Measurements from ENCODE around the gene SGCE.

The SGCE gene

GRCh38 chr7:94547126-94547525 is 108.8 kb downstream of the SGCE start:
- Histone ChIP-seq H3K9me2 (ENCODE audit: low read depth, low read length) (no peaks in the 10 kb centered on the region), H3K79me2 (ENCODE audit: insufficient read depth, low read length) (no peaks in the 10 kb centered on the region), H3K4me1 (ENCODE audit: insufficient read depth, low read length, severe bottlenecking) (peaks cover 27% of the 10 kb centered on the region), H3K36me3 (ENCODE audit: insufficient read depth, low read length) (peaks cover 14% of the 10 kb centered on the region; the same call in 1 of the 2 replicates), H3K4me3 (ENCODE audit: low read depth, low read length, poor library complexity, severe bottlenecking) (no peak overlapping the region), H3K27ac (ENCODE audit: low read depth, low read length, poor library complexity, severe bottlenecking) (peak overlapping the region; percentile 67), H3F3A (ENCODE audit: insufficient read depth, low read length) (no peaks in the 10 kb centered on the region), H3K9me3 (ENCODE audit: low read length) (no peaks in the 10 kb centered on the region), H4K20me1 (ENCODE audit: insufficient read depth, low read length) (no peaks in the 10 kb centered on the region), H3K27me3 (ENCODE audit: insufficient read depth, low read length) (no peaks in the 10 kb centered on the region), H2AFZ (ENCODE audit: low read length) (no peak overlapping the region), H3K4me2 (ENCODE audit: low read length) (peak overlapping the region; percentile 11; the same call in 1 of the 2 replicates), H3K9ac (ENCODE audit: low read length) (peak overlapping the region; percentile 14; the same call in 1 of the 2 replicates)
- no peak for TF ChIP-seq EZH2 (IDR thresholded peaks at IDR 0.05; ENCODE audit: borderline replicate concordance, low read length)
- no peak for TF ChIP-seq CTCF (IDR thresholded peaks at IDR 0.05; ENCODE audit: low read length)

GRCh38 chr7:94540428-94540827 is 115.5 kb downstream of the SGCE start:
- Histone ChIP-seq H3K36me3 (ENCODE audit: insufficient read depth, low read length) (peaks cover 55% of the 10 kb centered on the region; the same call in 1 of the 2 replicates), H3F3A (ENCODE audit: insufficient read depth, low read length) (no peaks in the 10 kb centered on the region), H3K9me3 (ENCODE audit: low read length) (no peaks in the 10 kb centered on the region), H3K4me2 (ENCODE audit: low read length) (no peak overlapping the region), H3K27ac (ENCODE audit: low read depth, low read length, poor library complexity, severe bottlenecking) (no peak overlapping the region), H4K20me1 (ENCODE audit: insufficient read depth, low read length) (no peaks in the 10 kb centered on the region), H2AFZ (ENCODE audit: low read length) (no peak overlapping the region), H3K4me3 (ENCODE audit: low read depth, low read length, poor library complexity, severe bottlenecking) (no peak overlapping the region), H3K79me2 (ENCODE audit: insufficient read depth, low read length) (no peaks in the 10 kb centered on the region), H3K27me3 (ENCODE audit: insufficient read depth, low read length) (no peaks in the 10 kb centered on the region), H3K9me2 (ENCODE audit: low read depth, low read length) (no peaks in the 10 kb centered on the region), H3K4me1 (ENCODE audit: insufficient read depth, low read length, severe bottlenecking) (peaks cover 3% of the 10 kb centered on the region), H3K9ac (ENCODE audit: low read length) (no peak overlapping the region)
- TF ChIP-seq CTCF (IDR thresholded peaks at IDR 0.05; ENCODE audit: low read length): no peak
- no peak for TF ChIP-seq EZH2 (IDR thresholded peaks at IDR 0.05; ENCODE audit: borderline replicate concordance, low read length)

All from OCI-LY1 (cell line).